Measurements from ENCODE around the gene CAP1.
"Not testable (repeated sequence)": the region's sequence is repeated elsewhere in the genome, so short reads cannot be mapped to it uniquely, and the experiment has no call there.

CAP1 gene

GRCh38 chr1:40003156-40004093, 37.1 kb upstream of the CAP1 start:
- ChIA-PET POLR2A (no interaction called here), CTCF (interaction anchor here (1.5 kb wide), 1 partner anchor 29 kb away, joined by 4 read pairs; no protein-coding TSS in a partner anchor)
- no peak for TF ChIP-seq NFRKB (IDR thresholded peaks at IDR 0.05)
- TF ChIP-seq FOXA1 (IDR thresholded peaks at IDR 0.05), result no peak
- TF ChIP-seq SP1 (IDR thresholded peaks at IDR 0.05), result no peak
- no peak for TF ChIP-seq ELF4 (IDR thresholded peaks at IDR 0.05)
- TF ChIP-seq ARNT (IDR thresholded peaks at IDR 0.05), result no peak
- TF ChIP-seq ZNF384 (IDR thresholded peaks at IDR 0.05), result no peak
- TF ChIP-seq TARDBP (IDR thresholded peaks at IDR 0.05), result no peak
- no peak for TF ChIP-seq L3MBTL2 (conservative IDR thresholded peaks at IDR 0.05)
- TF ChIP-seq CTBP1 (IDR thresholded peaks at IDR 0.05; ENCODE audit: borderline replicate concordance), result no peak
- no peak for TF ChIP-seq FOXK2 (IDR thresholded peaks at IDR 0.05)
- no peak for DNase-seq (ENCODE audit: extremely low spot score)

GRCh38 chr1:40004857-40005256, 35.7 kb upstream of the CAP1 start:
- DNase-seq (ENCODE audit: extremely low spot score), result no peak
- CTCF ChIA-PET, result no interaction called here
- TF ChIP-seq CTBP1 (IDR thresholded peaks at IDR 0.05; ENCODE audit: borderline replicate concordance) (no peak), SP1 (IDR thresholded peaks at IDR 0.05) (no peak), PKNOX1 (IDR thresholded peaks at IDR 0.05) (peak; percentile 64), SUZ12 (IDR thresholded peaks at IDR 0.05) (no peak)
- POLR2A ChIA-PET, result no interaction called here

- CTCF ChIA-PET; POLR2A ChIA-PET; DNase-seq (ENCODE audit: extremely low spot score): not testable (repeated sequence)
Observed at GRCh38 chr1:40007481-40008034, 33.0 kb upstream of the CAP1 start.

- no peak for TF ChIP-seq BHLHE40 (IDR thresholded peaks at IDR 0.05; ENCODE audit: borderline replicate concordance)
- TF ChIP-seq ELF4 (IDR thresholded peaks at IDR 0.05), result no peak
- ChIA-PET CTCF (no interaction called here), POLR2A (no interaction called here)
- no peak for DNase-seq (ENCODE audit: extremely low spot score)
Observed at GRCh38 chr1:40011198-40011597, 29.3 kb upstream of the CAP1 start.

- CTCF ChIA-PET, result interaction anchor here (1.1 to 1.4 kb wide), 2 partner anchors 18 to 94 kb away, joined by 3 to 4 read pairs; no protein-coding TSS in a partner anchor
- POLR2A ChIA-PET, result no interaction called here
- DNase-seq (ENCODE audit: extremely low spot score), result no peak
- TF ChIP-seq NFRKB (IDR thresholded peaks at IDR 0.05) (no peak), FOXA1 (IDR thresholded peaks at IDR 0.05) (no peak), ELF4 (IDR thresholded peaks at IDR 0.05) (no peak), ARNT (IDR thresholded peaks at IDR 0.05) (no peak), ZNF384 (IDR thresholded peaks at IDR 0.05) (no peak), FOXM1 (IDR thresholded peaks at IDR 0.05; ENCODE audit: borderline replicate concordance) (no peak), SP1 (IDR thresholded peaks at IDR 0.05) (no peak), BHLHE40 (IDR thresholded peaks at IDR 0.05; ENCODE audit: borderline replicate concordance) (no peak), FOXK2 (IDR thresholded peaks at IDR 0.05) (no peak), TARDBP (IDR thresholded peaks at IDR 0.05) (no peak), HDGF (IDR thresholded peaks at IDR 0.05; ENCODE audit: borderline replicate concordance) (no peak), SUZ12 (IDR thresholded peaks at IDR 0.05) (no peak), L3MBTL2 (conservative IDR thresholded peaks at IDR 0.05) (no peak), CTBP1 (IDR thresholded peaks at IDR 0.05; ENCODE audit: borderline replicate concordance) (no peak), LEF1 (IDR thresholded peaks at IDR 0.05; ENCODE audit: borderline replicate concordance) (no peak)
Observed at GRCh38 chr1:40014253-40014706, 26.2 kb upstream of the CAP1 start.

- ChIA-PET CTCF (interaction anchor here (1.1 to 1.4 kb wide), 2 partner anchors 17 to 95 kb away, joined by 3 to 4 read pairs; no protein-coding TSS in a partner anchor), POLR2A (no interaction called here)
- DNase-seq (ENCODE audit: extremely low spot score), result no peak
Observed at GRCh38 chr1:40014812-40015594, 25.5 kb upstream of the CAP1 start.

More at GRCh38 chr1:40014812-40015594, 25.5 kb upstream of the CAP1 start:
- TF ChIP-seq FOXA1 (IDR thresholded peaks at IDR 0.05) (no peak), L3MBTL2 (conservative IDR thresholded peaks at IDR 0.05) (no peak), TARDBP (IDR thresholded peaks at IDR 0.05) (no peak), ARNT (IDR thresholded peaks at IDR 0.05) (no peak), LEF1 (IDR thresholded peaks at IDR 0.05; ENCODE audit: borderline replicate concordance) (no peak), FOXM1 (IDR thresholded peaks at IDR 0.05; ENCODE audit: borderline replicate concordance) (no peak), SP1 (IDR thresholded peaks at IDR 0.05) (no peak), FOXK2 (IDR thresholded peaks at IDR 0.05) (no peak), HDGF (IDR thresholded peaks at IDR 0.05; ENCODE audit: borderline replicate concordance) (no peak), ZNF384 (IDR thresholded peaks at IDR 0.05) (no peak), CTBP1 (IDR thresholded peaks at IDR 0.05; ENCODE audit: borderline replicate concordance) (no peak), SUZ12 (IDR thresholded peaks at IDR 0.05) (no peak), NFRKB (IDR thresholded peaks at IDR 0.05) (no peak), ELF4 (IDR thresholded peaks at IDR 0.05) (no peak)

All from HEK293T (cell line).